ENCODE results near the gene ASB16. TPM values are rescaled to one million over a fixed set of nuclear protein-coding genes. Genes with fewer than 3 reads are reported as not detected.

The ASB16 gene
- total and polyA plus RNA-seq, 4 donors = 0.02 to 0.37 (median 0.08) TPM; not detected in 1

- TF ChIP-seq, protein P1, sequence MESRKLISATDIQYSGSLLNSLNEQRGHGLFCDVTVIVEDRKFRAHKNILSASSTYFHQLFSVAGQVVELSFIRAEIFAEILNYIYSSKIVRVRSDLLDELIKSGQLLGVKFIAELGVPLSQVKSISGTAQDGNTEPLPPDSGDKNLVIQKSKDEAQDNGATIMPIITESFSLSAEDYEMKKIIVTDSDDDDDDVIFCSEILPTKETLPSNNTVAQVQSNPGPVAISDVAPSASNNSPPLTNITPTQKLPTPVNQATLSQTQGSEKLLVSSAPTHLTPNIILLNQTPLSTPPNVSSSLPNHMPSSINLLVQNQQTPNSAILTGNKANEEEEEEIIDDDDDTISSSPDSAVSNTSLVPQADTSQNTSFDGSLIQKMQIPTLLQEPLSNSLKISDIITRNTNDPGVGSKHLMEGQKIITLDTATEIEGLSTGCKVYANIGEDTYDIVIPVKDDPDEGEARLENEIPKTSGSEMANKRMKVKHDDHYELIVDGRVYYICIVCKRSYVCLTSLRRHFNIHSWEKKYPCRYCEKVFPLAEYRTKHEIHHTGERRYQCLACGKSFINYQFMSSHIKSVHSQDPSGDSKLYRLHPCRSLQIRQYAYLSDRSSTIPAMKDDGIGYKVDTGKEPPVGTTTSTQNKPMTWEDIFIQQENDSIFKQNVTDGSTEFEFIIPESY (IDR thresholded peaks at IDR 0.05) = no peak
- TF ChIP-seq HNF4G (IDR thresholded peaks at IDR 0.05) (no peak), RAD21 (IDR thresholded peaks at IDR 0.05) (no peak)
Observed at GRCh38 chr17:44176257-44176656, 5.8 kb downstream of the ASB16 start (continued).

GRCh38 chr17:44176671-44177501, 6.4 kb downstream of the ASB16 start:
- 97% methylated on average over 54 of the region's 54 CpGs for WGBS
- DNase-seq (ENCODE audit: low spot score) = no peak
- no peak overlapping the region for H3K9ac ChIP-seq (ENCODE audit: low read depth in 1 of 2, low read length in 2 of 2)
- H3K4me1 ChIP-seq (ENCODE audit: control insufficient read depth in 4 of 4, insufficient read depth in 4 of 4, low read length in 3 of 4) = no peaks in the 10 kb centered on the region
- H3K9me3 ChIP-seq (ENCODE audit: control insufficient read depth in 4 of 4, low read length in 3 of 4) = no peaks in the 10 kb centered on the region
- peaks cover 2 to 8% (median 4%) of the 10 kb centered on the region in 4 donors for H3K36me3 ChIP-seq (ENCODE audit: control insufficient read depth in 4 of 4, insufficient read depth in 3 of 4, low read depth in 1 of 4, low read length in 3 of 4)
- H3K4me3 ChIP-seq (ENCODE audit: low read depth in 1 of 3, low read length in 3 of 3) = no peak overlapping the region
- no peaks in the 10 kb centered on the region for H3K27me3 ChIP-seq (ENCODE audit: control insufficient read depth in 4 of 4, insufficient read depth in 4 of 4, low read length in 3 of 4)
- H3K27ac ChIP-seq (ENCODE audit: low read depth in 1 of 2, low read length in 2 of 2) = no peak overlapping the region
- TF ChIP-seq, protein P1 (IDR thresholded peaks at IDR 0.05) = no peak
- TF ChIP-seq RXRA (IDR thresholded peaks at IDR 0.05) (no peak), FOXA1 (IDR thresholded peaks at IDR 0.05) (no peak), EGR1 (IDR thresholded peaks at IDR 0.05; ENCODE audit: low read depth in 2 of 2) (no peak)

GRCh38 chr17:44177640-44178039, 7.1 kb downstream of the ASB16 start:
- no peak for DNase-seq (ENCODE audit: low spot score)
- H3K4me1 ChIP-seq (ENCODE audit: control insufficient read depth in 4 of 4, insufficient read depth in 4 of 4, low read length in 3 of 4) = no peaks in the 10 kb centered on the region
- peaks cover 2 to 13% (median 7%) of the 10 kb centered on the region in 4 donors for H3K36me3 ChIP-seq (ENCODE audit: control insufficient read depth in 4 of 4, insufficient read depth in 3 of 4, low read depth in 1 of 4, low read length in 3 of 4)
- no peak overlapping the region for H3K9ac ChIP-seq (ENCODE audit: low read depth in 1 of 2, low read length in 2 of 2)
- H3K9me3 ChIP-seq (ENCODE audit: control insufficient read depth in 4 of 4, low read length in 3 of 4) = no peaks in the 10 kb centered on the region
- H3K27ac ChIP-seq (ENCODE audit: low read depth in 1 of 2, low read length in 2 of 2) = no peak overlapping the region
- H3K4me3 ChIP-seq (ENCODE audit: low read depth in 1 of 3, low read length in 3 of 3) = no peak overlapping the region
- 94% methylated on average over 4 of the region's 4 CpGs for WGBS
- H3K27me3 ChIP-seq (ENCODE audit: control insufficient read depth in 4 of 4, insufficient read depth in 4 of 4, low read length in 3 of 4) = no peaks in the 10 kb centered on the region
- TF ChIP-seq RAD21 (IDR thresholded peaks at IDR 0.05) = no peak
- no peak for TF ChIP-seq YY1 (IDR thresholded peaks at IDR 0.05)
- TF ChIP-seq RXRA (IDR thresholded peaks at IDR 0.05) = no peak
- TF ChIP-seq FOXA1 (IDR thresholded peaks at IDR 0.05) = no peak
- TF ChIP-seq, protein P1 (IDR thresholded peaks at IDR 0.05) = no peak
- TF ChIP-seq CTCF (IDR thresholded peaks at IDR 0.05; ENCODE audit: low read depth, low read length, missing input control) = no peak
- TF ChIP-seq, protein P2, sequence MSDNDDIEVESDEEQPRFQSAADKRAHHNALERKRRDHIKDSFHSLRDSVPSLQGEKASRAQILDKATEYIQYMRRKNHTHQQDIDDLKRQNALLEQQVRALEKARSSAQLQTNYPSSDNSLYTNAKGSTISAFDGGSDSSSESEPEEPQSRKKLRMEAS (IDR thresholded peaks at IDR 0.05) = no peak
- no peak for TF ChIP-seq GABPA (IDR thresholded peaks at IDR 0.05 in 1 of 2, conservative IDR thresholded peaks at IDR 0.05 in 1 of 2)
- TF ChIP-seq ATF3 (IDR thresholded peaks at IDR 0.05) = no peak
- TF ChIP-seq HNF4G (IDR thresholded peaks at IDR 0.05) = no peak
- TF ChIP-seq HNF4A (conservative IDR thresholded peaks at IDR 0.05) = no peak
- TF ChIP-seq EGR1 (IDR thresholded peaks at IDR 0.05; ENCODE audit: low read depth in 2 of 2) = no peak
- TF ChIP-seq TAF1 (conservative IDR thresholded peaks at IDR 0.05) = no peak
- TF ChIP-seq SP1 (IDR thresholded peaks at IDR 0.05) = no peak
- TF ChIP-seq JUND (IDR thresholded peaks at IDR 0.05) = no peak
- TF ChIP-seq NR2F2 (IDR thresholded peaks at IDR 0.05) = no peak

Measured in liver (tissue), 9 donors.